Keratinocyte (primary cell): ENCODE data around the gene ASTE1. TPM values are rescaled to one million over a fixed set of nuclear protein-coding genes. Genes with fewer than 3 reads are reported as not detected.

ENCODE experiments used
- DNase-seq: peaks from one replicate; pipeline ENCODE4 v3.0.0-alpha.2; 2011; ENCODE audit warnings: low read depth, missing footprints, low spot score
- FAIRE-seq: peaks from 2 replicates; lab custom pipeline; 2011; peaks lifted over from hg19 to GRCh38; lab: Jason Lieb, UNC
- H2AFZ ChIP-seq: 2 replicates; pipeline ENCODE4 v1.6.0; 2012; ENCODE audit warnings: low read length, control low read depth, inconsistent platforms; ENCODE audit not compliant: control insufficient read depth
- H3K27ac ChIP-seq: 2 replicates; pipeline ENCODE4 v1.5.1; 2011; ENCODE audit warnings: low read length; ENCODE audit not compliant: control insufficient read depth, insufficient read depth
- H3K27me3 ChIP-seq: 3 replicates; pipeline ENCODE4 v1.6.0; 2011; ENCODE audit warnings: low read length; ENCODE audit not compliant: control insufficient read depth, insufficient read depth; ENCODE audit errors: extremely low read depth
- H3K36me3 ChIP-seq, 2 experiments: 2 replicates in 1 of 2; 3 replicates in 1 of 2; pipeline ENCODE4 v1.5.1; 2011; ENCODE audit warnings: low read length in 2 of 2, mild to moderate bottlenecking in 1 of 2; ENCODE audit not compliant: control insufficient read depth in 2 of 2, insufficient read depth in 2 of 2; ENCODE audit errors: extremely low read depth in 1 of 2
- H3K4me1 ChIP-seq: 3 replicates; pipeline ENCODE4 v1.5.1; 2011; ENCODE audit warnings: low read length; ENCODE audit not compliant: control insufficient read depth, insufficient read depth; ENCODE audit errors: extremely low read depth
- H3K4me2 ChIP-seq: 3 replicates; pipeline ENCODE4 v1.6.0; 2011; ENCODE audit warnings: low read depth, low read length; ENCODE audit not compliant: control insufficient read depth, insufficient read depth; ENCODE audit errors: extremely low read depth
- H3K4me3 ChIP-seq, 3 experiments: fragments of 200-600 bp in 1 of 3; sonication (generic) in 1 of 3; 2 replicates in 2 of 3; 3 replicates in 1 of 3; pipeline ENCODE4 v1.5.1; 2011 to 2016; ENCODE audit warnings: low read length in 3 of 3, mild to moderate bottlenecking in 3 of 3, control low read depth in 2 of 3, inconsistent platforms in 1 of 3, low read depth in 1 of 3, mixed read lengths in 1 of 3, mixed run types in 1 of 3, moderate library complexity in 1 of 3; ENCODE audit not compliant: control insufficient read depth in 2 of 3, insufficient read depth in 2 of 3; ENCODE audit errors: extremely low read depth in 1 of 3
- H3K79me2 ChIP-seq: 2 replicates; pipeline ENCODE4 v1.6.0; 2012; ENCODE audit warnings: low read length; ENCODE audit not compliant: control insufficient read depth, insufficient read depth
- H3K9ac ChIP-seq: 3 replicates; pipeline ENCODE4 v1.6.0; 2011; ENCODE audit warnings: low read length; ENCODE audit not compliant: control insufficient read depth, insufficient read depth; ENCODE audit errors: extremely low read depth
- H3K9me1 ChIP-seq: 3 replicates; pipeline ENCODE4 v1.6.0; 2011; ENCODE audit warnings: low read length; ENCODE audit not compliant: control insufficient read depth, insufficient read depth; ENCODE audit errors: extremely low read depth
- H3K9me3 ChIP-seq: 2 replicates; pipeline ENCODE4 v1.5.1; 2012; ENCODE audit warnings: low read depth, low read length; ENCODE audit not compliant: control insufficient read depth
- H4K20me1 ChIP-seq: 3 replicates; pipeline ENCODE4 v1.6.0; 2011; ENCODE audit warnings: low read length; ENCODE audit not compliant: control insufficient read depth, insufficient read depth; ENCODE audit errors: extremely low read depth
- CTCF ChIP-seq, 3 experiments: IDR thresholded peaks in 1 of 3; conservative IDR thresholded peaks in 1 of 3; optimal IDR thresholded peaks in 1 of 3; 2 replicates in 2 of 3; 3 replicates in 1 of 3; pipeline versions ENCODE3 to v1.5.1; 2011; ENCODE audit warnings: low read length in 3 of 3, mild to moderate bottlenecking in 3 of 3, moderate library complexity in 2 of 3, control low read depth in 1 of 3, inconsistent platforms in 1 of 3; ENCODE audit not compliant: insufficient read depth in 2 of 3; ENCODE audit errors: extremely low read depth in 1 of 3
- EZH2 ChIP-seq: IDR thresholded peaks from one replicate; pipeline ENCODE4 v1.6.1; 2012; ENCODE audit warnings: inconsistent platforms, mild to moderate bottlenecking, low read length, moderate library complexity
- dilution Hi-C: fragments of 300-500 bp; cut with MboI; formaldehyde crosslinking; loops from one replicate; pipeline ENCODE4 v1.7.0; 2020; ENCODE audit warnings: low sequenced_read_pairs; ENCODE audit not compliant: extremely low pct_ligation_motif_present
- polyA plus RNA-seq, 5 experiments: library from polyadenylated mRNA; depleted of rRNA in 3 of 5; stranded (reverse) in 3 of 5; stranded (forward) in 1 of 5; unstranded in 1 of 5; fragments of >200 nt; gene quantifications; 1 replicate in 1 of 5; 2 replicates in 3 of 5; 3 replicates in 1 of 5; pipeline versions ENCODE4 v1.2.1 to v1.2.3, GENCODE V29; 2011 to 2012; ENCODE audit warnings: missing spikeins in 2 of 5, low read depth in 1 of 5, low replicate concordance in 1 of 5

Gene ASTE1
- polyA plus RNA-seq, 1 donor (not counting 4 experiments of a cell fraction or from before 2014, with no cell fraction given), result 5.2 TPM

GRCh38 chr3:131004603-131005002 lies 22.0 kb downstream of the ASTE1 start:
- H3K9me1 ChIP-seq, result no peaks in the 10 kb centered on the region
- H3K4me1 ChIP-seq, result no peaks in the 10 kb centered on the region
- peaks cover 2 to 14% of the 10 kb centered on the region in 2 experiments for H3K36me3 ChIP-seq
- H3K4me2 ChIP-seq, result no peak overlapping the region
- DNase-seq, result no peak
- no peak overlapping the region for H3K27ac ChIP-seq
- no peaks in the 10 kb centered on the region for H3K79me2 ChIP-seq
- no peaks in the 10 kb centered on the region for H3K27me3 ChIP-seq
- H4K20me1 ChIP-seq, result no peaks in the 10 kb centered on the region
- FAIRE-seq, result peak; percentile 55
- H3K4me3 ChIP-seq, result no peak overlapping the region
- H2AFZ ChIP-seq, result no peak overlapping the region
- TF ChIP-seq CTCF (optimal IDR thresholded peaks at IDR 0.05 in 1 of 3, IDR thresholded peaks at IDR 0.05 in 1 of 3, conservative IDR thresholded peaks at IDR 0.05 in 1 of 3; ENCODE audit: extremely low read depth in 1 of 3, insufficient read depth in 2 of 3, low read length in 3 of 3), result no peak
- TF ChIP-seq EZH2, result no peak
- no peaks in the 10 kb centered on the region for H3K9me3 ChIP-seq
- dilution Hi-C loops, result no loop called here
- H3K9ac ChIP-seq, result no peak overlapping the region

GRCh38 chr3:131001071-131001470 lies 25.6 kb downstream of the ASTE1 start:
- FAIRE-seq, result no peak
- peaks cover 0 to 9% of the 10 kb centered on the region in 2 experiments for H3K36me3 ChIP-seq

More at GRCh38 chr3:131001071-131001470, 25.6 kb downstream of the ASTE1 start:
- H3K9me1 ChIP-seq, result no peaks in the 10 kb centered on the region
- TF ChIP-seq CTCF (optimal IDR thresholded peaks at IDR 0.05 in 1 of 3, IDR thresholded peaks at IDR 0.05 in 1 of 3, conservative IDR thresholded peaks at IDR 0.05 in 1 of 3; ENCODE audit: extremely low read depth in 1 of 3, insufficient read depth in 2 of 3, low read length in 3 of 3) (no peak), EZH2 (no peak)
- H3K79me2 ChIP-seq, result no peaks in the 10 kb centered on the region
- H3K27me3 ChIP-seq, result no peaks in the 10 kb centered on the region
- dilution Hi-C loops, result no loop called here
- no peak overlapping the region for H2AFZ ChIP-seq
- no peak for DNase-seq
- no peak overlapping the region for H3K27ac ChIP-seq
- H4K20me1 ChIP-seq, result no peaks in the 10 kb centered on the region
- H3K4me3 ChIP-seq, result no peak overlapping the region
- H3K4me1 ChIP-seq, result no peaks in the 10 kb centered on the region
- no peaks in the 10 kb centered on the region for H3K9me3 ChIP-seq
- no peak overlapping the region for H3K4me2 ChIP-seq
- H3K9ac ChIP-seq, result no peak overlapping the region
